HG03457 (cell line): ENCODE results near the gene QSOX2.
"Not testable (repeated sequence)": the region's sequence is repeated elsewhere in the genome, so short reads cannot be mapped to it uniquely, and the experiment has no call there.

Experiments used
- ATAC-seq: cut with Tn5 transposase; IDR thresholded peaks from one replicate; pipeline ENCODE4 v1.9.1; 2021; ENCODE audit warnings: moderate number of reproducible peaks; ENCODE audit not compliant: unreplicated experiment

The QSOX2 gene

DNA sequence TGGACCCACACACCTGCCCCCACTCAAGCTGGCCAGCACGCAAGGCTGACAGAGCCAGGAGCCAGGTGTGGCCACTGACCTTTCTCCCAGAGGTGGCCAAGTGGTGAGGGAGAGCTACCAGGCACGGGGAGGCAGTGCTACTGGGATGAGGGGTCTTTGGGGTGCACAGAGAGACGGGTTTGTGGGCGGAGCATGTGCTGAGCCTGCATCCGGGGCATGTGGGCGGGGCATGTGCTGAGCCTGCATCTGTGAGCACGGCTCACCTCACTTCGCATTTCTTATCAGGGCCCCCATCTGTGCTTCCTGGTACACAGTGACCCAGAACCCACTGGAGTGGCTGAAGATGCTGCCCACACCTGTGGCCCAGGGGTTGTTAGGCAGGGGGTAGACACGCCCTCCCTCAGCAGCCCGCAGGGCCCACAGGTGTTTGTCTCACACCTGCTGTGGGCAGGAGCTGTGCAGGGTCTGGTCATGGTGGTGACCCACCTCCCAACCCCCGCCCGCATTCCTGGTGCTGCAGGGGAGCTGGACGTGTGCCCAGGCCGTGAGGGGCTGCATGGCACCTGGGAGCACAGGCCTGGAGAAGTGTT is 36.8 kb upstream of the QSOX2 start:
- no peak for ATAC-seq

GRCh38 chr9:136281421-136282271 is 36.0 kb upstream of the QSOX2 start:
- no peak for ATAC-seq

GRCh38 chr9:136280535-136281315 is 35.1 kb upstream of the QSOX2 start:
- no peak for ATAC-seq

- no peak for ATAC-seq
Measured at GRCh38 chr9:136279471-136279870, 33.9 kb upstream of the QSOX2 start.

GRCh38 chr9:136278894-136279293 is 33.3 kb upstream of the QSOX2 start:
- ATAC-seq: no peak

DNA sequence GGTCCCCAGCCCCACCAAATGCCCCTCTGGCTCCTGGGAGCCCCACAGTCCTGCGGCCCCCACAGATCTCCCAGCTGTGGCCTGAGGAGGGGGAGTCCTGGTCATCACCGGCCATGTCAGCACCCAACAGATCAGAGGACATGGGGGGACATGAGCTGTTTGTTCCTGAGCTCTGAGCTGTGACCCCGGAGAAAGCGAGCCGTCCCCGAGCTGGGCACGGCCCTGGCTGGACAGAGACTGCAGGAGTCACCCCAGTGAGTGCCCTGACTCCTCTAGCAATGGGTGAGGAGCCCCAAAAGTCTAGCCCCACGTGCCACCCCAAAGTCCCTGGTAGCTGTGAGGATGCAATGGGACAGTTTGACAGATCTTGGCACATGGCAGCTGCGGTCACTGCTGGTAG is 32.6 kb upstream of the QSOX2 start:
- no peak for ATAC-seq

DNA sequence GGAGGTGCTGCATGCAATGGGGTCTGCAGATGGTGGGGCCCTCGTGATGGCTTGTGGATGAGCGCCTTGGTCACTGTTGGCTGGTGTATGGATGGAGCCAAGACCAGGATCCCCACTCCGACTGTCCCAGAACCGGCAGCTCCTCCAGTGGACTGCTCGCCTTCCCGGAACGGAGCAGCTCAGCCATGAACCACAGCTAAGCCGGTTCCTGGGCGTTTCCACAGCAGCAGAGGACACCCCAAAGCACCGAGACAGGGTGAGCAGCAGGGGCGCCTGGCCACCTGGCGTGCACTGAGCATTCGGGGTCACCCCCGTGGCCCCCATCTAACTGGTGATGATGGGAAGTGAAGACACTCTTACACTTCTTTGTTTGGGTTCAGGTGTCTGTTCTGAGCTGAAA is 32.1 kb upstream of the QSOX2 start:
- ATAC-seq: no peak

GRCh38 chr9:136276716-136277115 is 31.1 kb upstream of the QSOX2 start:
- no peak for ATAC-seq

- no peak for ATAC-seq
Measured at GRCh38 chr9:136275655-136276429, 30.2 kb upstream of the QSOX2 start.

- no peak for ATAC-seq
Measured at GRCh38 chr9:136274786-136275654, 29.4 kb upstream of the QSOX2 start.

- no peak for ATAC-seq
Measured at GRCh38 chr9:136273921-136274785, 28.5 kb upstream of the QSOX2 start.

GRCh38 chr9:136273244-136273865 is 27.7 kb upstream of the QSOX2 start:
- ATAC-seq: no peak

- no peak for ATAC-seq
Measured at GRCh38 chr9:136270173-136270705, 24.6 kb upstream of the QSOX2 start.

- ATAC-seq: no peak
Measured at GRCh38 chr9:136268735-136269134, 23.1 kb upstream of the QSOX2 start.

- ATAC-seq: no peak
Measured at GRCh38 chr9:136268318-136268717, 22.7 kb upstream of the QSOX2 start.

DNA sequence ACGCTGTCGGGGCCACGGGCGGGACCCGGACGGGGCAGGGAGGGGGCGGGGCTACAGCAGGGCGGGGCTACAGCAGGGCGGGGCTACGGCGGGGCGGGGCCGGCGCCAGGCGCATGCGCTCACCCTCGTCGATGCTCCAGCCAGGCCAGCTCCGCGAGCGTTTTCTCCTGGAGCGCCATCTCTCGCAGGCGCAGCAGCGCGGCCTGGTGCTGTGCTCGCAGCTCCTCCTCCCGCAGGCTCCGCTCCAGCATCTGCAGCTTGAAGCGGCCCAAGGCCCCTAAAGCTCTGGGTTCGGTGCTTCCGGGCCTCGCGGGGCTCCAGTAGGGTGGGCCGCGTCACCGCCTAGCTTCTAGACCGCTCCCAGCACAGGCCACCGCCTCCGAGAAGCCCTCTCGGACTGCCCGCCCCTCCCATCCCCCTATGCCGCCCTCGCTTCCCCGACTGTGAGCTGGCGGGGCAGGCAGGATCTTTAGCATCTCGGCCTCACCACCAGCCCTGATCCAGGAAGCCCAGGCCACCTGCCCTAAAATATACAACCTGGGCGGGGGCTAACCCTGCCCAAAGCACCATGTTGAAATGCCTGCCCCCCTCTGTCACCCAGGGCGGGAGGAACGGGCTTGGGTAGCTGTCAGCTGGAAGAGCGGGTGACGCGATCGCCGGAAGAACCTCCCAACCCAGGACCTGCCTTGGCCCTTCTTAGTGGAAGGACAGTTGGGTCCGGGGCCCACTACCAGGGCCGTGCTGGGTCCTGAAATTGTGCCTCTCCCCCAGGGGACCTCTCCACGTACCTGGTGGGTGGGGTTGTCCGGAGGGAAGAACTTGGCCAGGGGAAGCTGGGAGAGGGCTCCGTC is 21.9 kb upstream of the QSOX2 start:
- ATAC-seq: no peak

DNA sequence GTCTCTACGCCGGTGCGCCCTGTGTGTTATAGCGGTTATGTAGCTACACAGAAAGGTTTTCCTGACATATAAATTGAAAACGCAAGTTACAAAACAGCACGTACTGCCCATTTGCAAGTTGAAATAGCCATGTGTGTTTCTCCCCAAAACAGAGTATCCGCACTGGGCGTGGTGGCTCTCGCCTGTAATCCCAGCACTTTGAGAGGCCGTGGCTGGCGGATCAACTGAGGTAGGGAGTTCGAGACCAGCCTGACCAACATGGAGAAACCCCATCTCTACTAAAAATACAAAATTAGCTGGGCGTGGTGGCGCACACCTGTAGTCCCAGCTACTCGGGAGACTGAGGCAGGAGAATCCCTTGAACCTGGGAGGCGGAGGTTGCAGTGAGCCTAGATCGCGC is 21.0 kb upstream of the QSOX2 start:
- not testable (repeated sequence) for ATAC-seq
